Measurements from ENCODE around the gene GRK5. TPM values are rescaled to one million over a fixed set of nuclear protein-coding genes. Genes with fewer than 3 reads are reported as not detected.

The GRK5 gene
- total RNA-seq, 1 experiment from 2014 or later, result 2.3 TPM

DNA sequence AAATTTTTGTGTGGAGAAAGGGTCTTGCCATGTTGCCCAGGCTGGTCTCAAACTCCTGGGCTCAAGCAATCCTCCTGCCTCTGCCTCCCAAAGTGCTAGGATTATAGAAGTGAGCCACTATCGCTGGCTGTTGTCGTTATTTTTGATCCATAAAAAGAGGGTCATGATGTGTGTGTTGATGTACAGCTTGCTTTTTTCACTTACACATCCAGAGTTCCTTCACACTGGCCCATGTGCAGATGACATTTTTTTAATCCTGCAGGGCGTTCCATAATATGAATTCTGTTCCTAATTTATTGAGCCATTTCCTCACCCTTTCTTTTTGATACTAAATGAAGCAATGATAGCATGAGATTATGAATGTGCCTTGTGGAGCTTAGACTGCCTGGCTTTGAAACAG lies 40.8 kb downstream of the GRK5 start (continued):
- TF ChIP-seq, protein P1, sequence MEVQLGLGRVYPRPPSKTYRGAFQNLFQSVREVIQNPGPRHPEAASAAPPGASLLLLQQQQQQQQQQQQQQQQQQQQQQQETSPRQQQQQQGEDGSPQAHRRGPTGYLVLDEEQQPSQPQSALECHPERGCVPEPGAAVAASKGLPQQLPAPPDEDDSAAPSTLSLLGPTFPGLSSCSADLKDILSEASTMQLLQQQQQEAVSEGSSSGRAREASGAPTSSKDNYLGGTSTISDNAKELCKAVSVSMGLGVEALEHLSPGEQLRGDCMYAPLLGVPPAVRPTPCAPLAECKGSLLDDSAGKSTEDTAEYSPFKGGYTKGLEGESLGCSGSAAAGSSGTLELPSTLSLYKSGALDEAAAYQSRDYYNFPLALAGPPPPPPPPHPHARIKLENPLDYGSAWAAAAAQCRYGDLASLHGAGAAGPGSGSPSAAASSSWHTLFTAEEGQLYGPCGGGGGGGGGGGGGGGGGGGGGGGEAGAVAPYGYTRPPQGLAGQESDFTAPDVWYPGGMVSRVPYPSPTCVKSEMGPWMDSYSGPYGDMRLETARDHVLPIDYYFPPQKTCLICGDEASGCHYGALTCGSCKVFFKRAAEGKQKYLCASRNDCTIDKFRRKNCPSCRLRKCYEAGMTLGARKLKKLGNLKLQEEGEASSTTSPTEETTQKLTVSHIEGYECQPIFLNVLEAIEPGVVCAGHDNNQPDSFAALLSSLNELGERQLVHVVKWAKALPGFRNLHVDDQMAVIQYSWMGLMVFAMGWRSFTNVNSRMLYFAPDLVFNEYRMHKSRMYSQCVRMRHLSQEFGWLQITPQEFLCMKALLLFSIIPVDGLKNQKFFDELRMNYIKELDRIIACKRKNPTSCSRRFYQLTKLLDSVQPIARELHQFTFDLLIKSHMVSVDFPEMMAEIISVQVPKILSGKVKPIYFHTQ (CRISPR knock-in tag; IDR thresholded peaks at IDR 0.05), result no peak
- no peak for TF ChIP-seq NR3C1 (CRISPR knock-in tag; conservative IDR thresholded peaks at IDR 0.05; ENCODE audit: low read depth)
- no peak for TF ChIP-seq IRF2 (CRISPR knock-in tag; IDR thresholded peaks at IDR 0.05; ENCODE audit: borderline replicate concordance, low read depth)

DNA sequence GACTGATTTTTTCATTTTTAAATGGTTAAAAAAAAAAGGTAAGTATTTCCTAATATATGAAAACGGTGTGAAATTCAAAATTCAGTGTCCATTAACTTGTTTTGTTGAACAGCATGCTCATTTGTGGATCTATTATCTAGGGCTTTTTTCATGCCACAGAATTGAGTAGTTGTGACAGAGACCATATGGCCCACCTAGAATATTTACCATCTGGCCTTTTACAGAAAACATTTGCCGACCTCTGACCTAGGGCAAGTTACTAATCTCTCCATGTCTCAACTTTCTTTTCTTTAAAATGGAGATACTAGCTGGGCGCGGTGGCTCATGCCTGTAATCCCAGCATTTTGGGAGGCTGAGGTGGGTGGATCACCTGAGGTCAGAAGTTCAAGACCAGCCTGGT lies 41.3 kb downstream of the GRK5 start:
- no peak for ATAC-seq
- peaks cover 30% of the 10 kb centered on the region for H3K4me1 Mint-ChIP-seq
- TF ChIP-seq SMAD3 (CRISPR knock-in tag; IDR thresholded peaks at IDR 0.05; ENCODE audit: borderline replicate concordance), result no peak
- TF ChIP-seq, protein P2, sequence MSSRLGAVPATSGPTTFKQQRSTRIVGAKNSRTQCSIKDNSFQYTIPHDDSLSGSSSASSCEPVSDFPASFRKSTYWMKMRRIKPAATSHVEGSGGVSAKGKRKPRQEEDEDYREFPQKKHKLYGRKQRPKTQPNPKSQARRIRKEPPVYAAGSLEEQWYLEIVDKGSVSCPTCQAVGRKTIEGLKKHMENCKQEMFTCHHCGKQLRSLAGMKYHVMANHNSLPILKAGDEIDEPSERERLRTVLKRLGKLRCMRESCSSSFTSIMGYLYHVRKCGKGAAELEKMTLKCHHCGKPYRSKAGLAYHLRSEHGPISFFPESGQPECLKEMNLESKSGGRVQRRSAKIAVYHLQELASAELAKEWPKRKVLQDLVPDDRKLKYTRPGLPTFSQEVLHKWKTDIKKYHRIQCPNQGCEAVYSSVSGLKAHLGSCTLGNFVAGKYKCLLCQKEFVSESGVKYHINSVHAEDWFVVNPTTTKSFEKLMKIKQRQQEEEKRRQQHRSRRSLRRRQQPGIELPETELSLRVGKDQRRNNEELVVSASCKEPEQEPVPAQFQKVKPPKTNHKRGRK (CRISPR knock-in tag; IDR thresholded peaks at IDR 0.05; ENCODE audit: borderline replicate concordance), result no peak
- H3K4me3 Mint-ChIP-seq, result no peak overlapping the region
- H3K27me3 Mint-ChIP-seq (ENCODE audit: low read depth), result peaks cover 27% of the 10 kb centered on the region
- H3K27ac Mint-ChIP-seq, result no peak overlapping the region
- POLR2A ChIA-PET, result no interaction called here
- no peaks in the 10 kb centered on the region for H3K36me3 Mint-ChIP-seq
- no peaks in the 10 kb centered on the region for H3K9me3 Mint-ChIP-seq
- CTCF ChIA-PET, result interaction anchor here (1.6 kb wide), 1 partner anchor 49 kb away, joined by 3 read pairs; no protein-coding TSS in a partner anchor
- DNase-seq (ENCODE audit: low spot score), result no peak

DNA sequence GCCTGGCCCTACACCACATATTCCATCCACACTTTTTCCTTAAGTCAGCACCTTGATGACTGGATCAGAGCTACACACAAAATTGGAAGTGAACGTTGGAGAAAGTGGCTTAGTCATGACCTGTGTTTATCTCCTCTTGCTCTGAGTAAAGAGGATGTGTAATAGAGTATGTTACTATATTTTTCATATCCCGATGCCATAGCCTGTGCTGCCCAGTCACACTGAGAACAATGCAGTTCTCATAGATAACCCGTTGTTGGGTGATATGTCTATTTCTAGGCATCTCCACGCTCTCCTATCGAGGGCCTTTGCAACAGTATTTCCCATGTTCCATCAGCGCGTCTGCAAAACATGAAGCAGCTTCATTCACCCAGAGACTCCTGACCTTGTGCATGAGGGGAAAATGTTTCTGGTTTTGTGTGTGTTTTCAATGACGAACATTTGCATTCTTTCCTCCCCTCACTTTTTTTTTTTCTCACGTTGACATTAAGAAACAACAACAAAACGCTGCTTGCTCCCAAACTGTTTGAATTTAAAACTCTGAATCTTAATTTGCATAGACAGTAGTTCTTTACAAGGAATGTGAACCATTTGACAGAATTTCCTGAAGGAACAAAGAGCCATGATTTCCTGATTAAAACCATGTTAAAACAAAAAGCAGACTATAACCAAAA lies 43.4 kb downstream of the GRK5 start:
- Mint-ChIP-seq H3K4me3 (no peak overlapping the region), H3K4me1 (peaks cover 49% of the 10 kb centered on the region), H3K27me3 (ENCODE audit: low read depth) (peaks cover 37% of the 10 kb centered on the region), H3K9me3 (no peaks in the 10 kb centered on the region), H3K27ac (peak overlapping the region; percentile 37; the same call in 1 of the 2 replicates), H3K36me3 (no peaks in the 10 kb centered on the region)
- DNase-seq (ENCODE audit: low spot score) (no peak), ATAC-seq (no peak)
- POLR2A ChIA-PET, result no interaction called here
- no peak for TF ChIP-seq ESRRA (CRISPR knock-in tag; IDR thresholded peaks at IDR 0.05; ENCODE audit: borderline replicate concordance)
- no peak for TF ChIP-seq ZNF396 (CRISPR knock-in tag; IDR thresholded peaks at IDR 0.05; ENCODE audit: borderline replicate concordance)
- TF ChIP-seq, protein P3, sequence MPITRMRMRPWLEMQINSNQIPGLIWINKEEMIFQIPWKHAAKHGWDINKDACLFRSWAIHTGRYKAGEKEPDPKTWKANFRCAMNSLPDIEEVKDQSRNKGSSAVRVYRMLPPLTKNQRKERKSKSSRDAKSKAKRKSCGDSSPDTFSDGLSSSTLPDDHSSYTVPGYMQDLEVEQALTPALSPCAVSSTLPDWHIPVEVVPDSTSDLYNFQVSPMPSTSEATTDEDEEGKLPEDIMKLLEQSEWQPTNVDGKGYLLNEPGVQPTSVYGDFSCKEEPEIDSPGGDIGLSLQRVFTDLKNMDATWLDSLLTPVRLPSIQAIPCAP (CRISPR knock-in tag; IDR thresholded peaks at IDR 0.05), result no peak
- TF ChIP-seq RORB (CRISPR knock-in tag; IDR thresholded peaks at IDR 0.05), result no peak
- no peak for TF ChIP-seq ZBTB21 (CRISPR knock-in tag; IDR thresholded peaks at IDR 0.05; ENCODE audit: borderline replicate concordance)
- no peak for TF ChIP-seq NR1H2 (CRISPR knock-in tag; IDR thresholded peaks at IDR 0.05)
- no peak for TF ChIP-seq ZNF219 (CRISPR knock-in tag; IDR thresholded peaks at IDR 0.05; ENCODE audit: borderline replicate concordance)
- CTCF ChIA-PET, result no interaction called here

DNA sequence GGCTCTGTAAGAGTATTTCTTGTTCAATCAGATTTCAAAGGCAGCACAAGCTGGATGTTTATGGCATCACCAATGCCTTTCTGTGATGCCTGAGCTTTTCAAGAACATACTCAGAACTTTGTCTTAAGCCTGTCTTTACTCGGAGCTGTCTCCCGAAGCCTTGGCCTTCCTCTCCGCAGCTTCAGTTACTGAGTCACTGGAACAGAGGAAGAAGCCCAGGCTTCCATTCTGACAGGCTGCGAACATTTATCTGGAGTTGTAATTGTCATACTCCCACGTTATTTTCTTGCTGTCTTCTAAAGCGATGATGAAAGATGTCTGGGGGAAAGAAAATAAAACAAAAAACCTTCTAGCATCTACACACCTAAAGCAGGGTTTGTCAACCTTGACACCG lies 43.9 kb downstream of the GRK5 start:
- ATAC-seq (no peak), DNase-seq (ENCODE audit: low spot score) (no peak)
- Mint-ChIP-seq H3K4me1 (peaks cover 49% of the 10 kb centered on the region), H3K27ac (no peak overlapping the region), H3K9me3 (no peaks in the 10 kb centered on the region), H3K36me3 (no peaks in the 10 kb centered on the region), H3K4me3 (no peak overlapping the region), H3K27me3 (ENCODE audit: low read depth) (peaks cover 37% of the 10 kb centered on the region)
- TF ChIP-seq JUN (CRISPR knock-in tag; IDR thresholded peaks at IDR 0.05) (no peak), ZNF263 (CRISPR knock-in tag; IDR thresholded peaks at IDR 0.05; ENCODE audit: low read depth) (no peak), ATF1 (CRISPR knock-in tag; IDR thresholded peaks at IDR 0.05) (no peak), ZBTB21 (CRISPR knock-in tag; IDR thresholded peaks at IDR 0.05; ENCODE audit: borderline replicate concordance) (no peak)
- TF ChIP-seq, protein P4, sequence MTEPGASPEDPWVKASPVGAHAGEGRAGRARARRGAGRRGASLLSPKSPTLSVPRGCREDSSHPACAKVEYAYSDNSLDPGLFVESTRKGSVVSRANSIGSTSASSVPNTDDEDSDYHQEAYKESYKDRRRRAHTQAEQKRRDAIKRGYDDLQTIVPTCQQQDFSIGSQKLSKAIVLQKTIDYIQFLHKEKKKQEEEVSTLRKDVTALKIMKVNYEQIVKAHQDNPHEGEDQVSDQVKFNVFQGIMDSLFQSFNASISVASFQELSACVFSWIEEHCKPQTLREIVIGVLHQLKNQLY (CRISPR knock-in tag; IDR thresholded peaks at IDR 0.05), result no peak
- TF ChIP-seq, protein P5, sequence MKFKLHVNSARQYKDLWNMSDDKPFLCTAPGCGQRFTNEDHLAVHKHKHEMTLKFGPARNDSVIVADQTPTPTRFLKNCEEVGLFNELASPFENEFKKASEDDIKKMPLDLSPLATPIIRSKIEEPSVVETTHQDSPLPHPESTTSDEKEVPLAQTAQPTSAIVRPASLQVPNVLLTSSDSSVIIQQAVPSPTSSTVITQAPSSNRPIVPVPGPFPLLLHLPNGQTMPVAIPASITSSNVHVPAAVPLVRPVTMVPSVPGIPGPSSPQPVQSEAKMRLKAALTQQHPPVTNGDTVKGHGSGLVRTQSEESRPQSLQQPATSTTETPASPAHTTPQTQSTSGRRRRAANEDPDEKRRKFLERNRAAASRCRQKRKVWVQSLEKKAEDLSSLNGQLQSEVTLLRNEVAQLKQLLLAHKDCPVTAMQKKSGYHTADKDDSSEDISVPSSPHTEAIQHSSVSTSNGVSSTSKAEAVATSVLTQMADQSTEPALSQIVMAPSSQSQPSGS (CRISPR knock-in tag; IDR thresholded peaks at IDR 0.05; ENCODE audit: borderline replicate concordance, low read depth), result no peak
- ChIA-PET POLR2A (no interaction called here), CTCF (no interaction called here)
